ENCODE data around the gene CD6.
"Not testable (repeated sequence)": the region's sequence is repeated elsewhere in the genome, so short reads cannot be mapped to it uniquely, and the experiment has no call there.

The CD6 gene

DNA sequence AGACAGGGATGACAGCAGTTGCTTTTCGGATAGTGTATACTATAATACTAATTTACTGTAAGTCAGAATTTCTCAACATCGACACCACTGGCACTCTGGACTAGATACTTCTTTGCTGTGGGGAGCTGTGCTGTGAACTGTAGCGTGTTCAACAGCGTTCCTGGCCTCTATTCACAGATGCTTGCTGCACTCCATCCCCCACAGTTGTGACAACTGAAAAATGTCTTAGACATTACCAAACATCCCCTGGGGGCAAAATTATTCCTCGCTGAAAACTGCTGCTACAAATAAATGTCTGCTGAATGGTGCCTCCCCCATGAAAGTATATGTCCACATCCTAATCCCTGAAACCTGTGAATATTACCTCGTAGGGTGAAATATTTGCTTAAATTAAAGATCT, 12.0 kb upstream of the CD6 start:
- H3K27ac Mint-ChIP-seq, result peak overlapping the region; percentile 10
- no peak overlapping the region for H3K4me3 Mint-ChIP-seq
- H3K4me1 Mint-ChIP-seq, result no peaks in the 10 kb centered on the region

DNA sequence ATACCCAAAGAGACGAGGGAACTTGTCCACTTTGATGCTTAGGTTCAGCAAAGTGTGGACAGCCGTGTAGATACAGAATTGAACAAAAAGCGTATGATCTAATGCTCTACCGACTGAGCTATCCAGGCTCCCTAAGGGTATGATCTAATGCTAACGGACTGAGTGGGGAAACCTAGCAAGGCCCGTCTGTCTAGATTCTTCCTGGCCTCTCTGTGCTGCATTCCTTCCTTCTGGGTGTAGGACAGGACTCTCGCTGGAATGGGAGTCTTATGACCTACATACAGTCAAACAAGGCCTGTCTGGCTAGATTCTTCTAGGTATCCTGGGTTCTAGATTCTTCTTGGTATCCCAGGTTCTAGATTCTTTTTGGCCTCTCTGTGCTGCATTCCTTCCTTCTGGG, 11.1 kb upstream of the CD6 start:
- Mint-ChIP-seq H3K27me3 (no peaks in the 10 kb centered on the region), H3K4me3 (no peak overlapping the region), H3K27ac (no peak overlapping the region), H3K36me3 (no peaks in the 10 kb centered on the region), H3K4me1 (no peaks in the 10 kb centered on the region), H3K9me3 (no peaks in the 10 kb centered on the region)

More for the DNA sequence above, 12.0 kb upstream of the CD6 start:
- Mint-ChIP-seq H3K36me3 (no peaks in the 10 kb centered on the region), H3K9me3 (no peaks in the 10 kb centered on the region), H3K27me3 (no peaks in the 10 kb centered on the region)

DNA sequence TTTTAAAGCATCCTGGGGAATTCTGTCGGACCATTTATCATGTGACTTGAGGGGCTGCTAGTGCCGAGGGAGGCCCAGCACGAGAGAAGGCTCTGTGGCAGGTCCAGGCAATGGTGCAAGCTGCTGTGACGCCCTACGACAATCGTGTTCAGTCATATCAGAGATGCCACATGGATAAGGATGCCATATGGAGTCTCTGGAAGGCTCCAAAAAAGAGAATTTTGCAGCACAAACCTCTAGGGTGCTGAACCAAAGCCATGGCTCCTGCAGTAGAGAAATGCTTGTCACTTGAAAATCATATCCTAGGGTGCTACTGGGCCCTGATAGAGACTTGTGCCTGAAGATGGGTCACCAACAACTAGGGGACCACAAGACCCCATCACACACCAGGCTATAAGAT, 6.7 kb upstream of the CD6 start:
- no peak overlapping the region for H3K27ac Mint-ChIP-seq
- no peak overlapping the region for H3K4me3 Mint-ChIP-seq
- H3K27me3 Mint-ChIP-seq, result no peaks in the 10 kb centered on the region
- no peaks in the 10 kb centered on the region for H3K9me3 Mint-ChIP-seq
- H3K4me1 Mint-ChIP-seq, result no peaks in the 10 kb centered on the region
- H3K36me3 Mint-ChIP-seq, result peaks cover 2% of the 10 kb centered on the region

DNA sequence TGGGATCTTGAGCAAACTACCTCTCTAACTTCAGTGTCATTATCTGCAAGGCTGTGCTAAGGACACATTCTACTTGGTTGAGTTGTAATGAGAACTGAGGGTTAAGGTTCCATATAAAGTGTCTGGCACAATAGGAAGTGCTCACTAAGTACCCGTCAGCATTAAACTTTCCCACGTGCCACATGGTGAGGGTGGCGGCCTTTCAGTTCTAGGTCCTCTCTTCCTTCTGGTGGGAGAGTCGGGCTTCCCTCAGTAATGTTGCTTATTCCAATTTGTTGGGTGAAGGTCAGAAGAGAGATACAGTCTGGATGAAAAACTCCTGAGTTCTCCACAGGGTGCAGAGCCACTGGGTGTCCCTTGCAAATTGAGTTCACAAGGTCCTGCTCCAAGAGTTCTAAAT, 4.6 kb upstream of the CD6 start:
- Mint-ChIP-seq H3K9me3 (no peaks in the 10 kb centered on the region), H3K4me1 (peaks cover 16% of the 10 kb centered on the region), H3K27ac (no peak overlapping the region), H3K36me3 (peaks cover 2% of the 10 kb centered on the region), H3K27me3 (no peaks in the 10 kb centered on the region), H3K4me3 (no peak overlapping the region)

DNA sequence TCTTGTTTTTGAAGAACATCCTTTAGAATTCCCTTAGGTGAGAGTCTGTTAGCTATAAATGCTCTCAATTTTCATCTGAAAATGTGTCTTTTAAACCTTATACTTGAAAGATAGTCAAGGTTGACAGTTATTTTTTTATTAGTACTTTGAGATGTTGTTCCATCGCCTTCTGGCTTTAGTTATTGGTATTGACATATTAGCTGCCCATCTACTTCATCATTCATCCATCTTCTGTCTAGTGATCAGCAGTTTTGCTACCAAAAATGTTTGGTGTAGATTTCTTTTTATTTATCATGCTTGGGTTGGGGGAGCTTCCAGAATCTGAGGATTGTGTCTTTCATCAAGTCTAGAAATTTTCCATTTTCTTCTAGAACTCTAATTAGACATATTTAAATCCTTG, 3.3 kb upstream of the CD6 start:
- no peaks in the 10 kb centered on the region for H3K9me3 Mint-ChIP-seq
- no peak overlapping the region for H3K4me3 Mint-ChIP-seq
- no peak overlapping the region for H3K27ac Mint-ChIP-seq
- no peaks in the 10 kb centered on the region for H3K27me3 Mint-ChIP-seq
- peaks cover 16% of the 10 kb centered on the region for H3K4me1 Mint-ChIP-seq
- peaks cover 10% of the 10 kb centered on the region for H3K36me3 Mint-ChIP-seq

DNA sequence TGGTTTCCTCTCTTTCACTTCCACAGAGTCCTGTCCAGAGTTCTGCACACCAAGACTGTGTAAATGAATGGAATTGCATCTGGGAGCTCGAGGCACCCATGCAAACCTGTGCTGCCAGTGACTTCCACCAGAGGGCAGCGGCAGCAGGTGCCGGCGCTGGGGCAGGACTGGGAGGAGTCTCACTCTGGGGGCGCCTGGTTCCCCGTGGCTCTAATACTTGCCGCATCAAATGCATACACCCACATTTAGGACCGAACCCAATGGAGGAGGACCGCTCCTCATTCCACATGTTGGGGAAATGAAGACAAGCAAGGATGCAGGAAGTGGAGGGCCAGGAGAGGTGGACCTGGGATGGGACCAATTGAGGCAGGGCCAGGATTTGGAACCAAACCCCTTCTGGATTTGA, 1.1 kb upstream of the CD6 start:
- peak overlapping the region; percentile 99 for H3K4me3 Mint-ChIP-seq

DNA sequence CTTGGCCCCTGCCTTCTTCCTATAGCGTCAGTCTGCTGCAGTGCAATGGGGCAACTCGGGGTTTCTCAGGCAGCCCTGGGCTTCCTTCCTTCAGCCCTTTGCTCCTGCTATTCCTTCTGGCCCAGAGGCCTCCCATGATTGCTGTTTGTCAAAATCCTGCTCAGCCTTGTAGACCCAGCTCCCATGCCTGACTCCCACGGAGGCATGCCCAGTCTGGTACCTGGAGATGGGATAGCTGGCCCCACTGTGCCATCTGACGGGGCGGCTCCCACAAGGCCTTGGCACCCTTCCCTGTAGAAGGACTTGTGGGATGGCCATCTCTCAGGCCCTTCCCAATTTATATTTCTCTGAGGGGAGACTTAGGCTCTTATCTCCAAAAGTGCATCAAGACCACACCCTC, 590 bp upstream of the CD6 start:
- Mint-ChIP-seq H3K27ac (peak overlapping the region; percentile 99), H3K4me3 (peak overlapping the region; percentile 99), H3K27me3 (no peaks in the 10 kb centered on the region), H3K9me3 (no peaks in the 10 kb centered on the region), H3K36me3 (peaks cover 29% of the 10 kb centered on the region), H3K4me1 (peaks cover 21% of the 10 kb centered on the region)

More for the DNA sequence above, 1.1 kb upstream of the CD6 start:
- Mint-ChIP-seq H3K4me1 (peaks cover 20% of the 10 kb centered on the region), H3K36me3 (peaks cover 28% of the 10 kb centered on the region), H3K27me3 (no peaks in the 10 kb centered on the region), H3K9me3 (no peaks in the 10 kb centered on the region), H3K27ac (peak overlapping the region; percentile 95)

DNA sequence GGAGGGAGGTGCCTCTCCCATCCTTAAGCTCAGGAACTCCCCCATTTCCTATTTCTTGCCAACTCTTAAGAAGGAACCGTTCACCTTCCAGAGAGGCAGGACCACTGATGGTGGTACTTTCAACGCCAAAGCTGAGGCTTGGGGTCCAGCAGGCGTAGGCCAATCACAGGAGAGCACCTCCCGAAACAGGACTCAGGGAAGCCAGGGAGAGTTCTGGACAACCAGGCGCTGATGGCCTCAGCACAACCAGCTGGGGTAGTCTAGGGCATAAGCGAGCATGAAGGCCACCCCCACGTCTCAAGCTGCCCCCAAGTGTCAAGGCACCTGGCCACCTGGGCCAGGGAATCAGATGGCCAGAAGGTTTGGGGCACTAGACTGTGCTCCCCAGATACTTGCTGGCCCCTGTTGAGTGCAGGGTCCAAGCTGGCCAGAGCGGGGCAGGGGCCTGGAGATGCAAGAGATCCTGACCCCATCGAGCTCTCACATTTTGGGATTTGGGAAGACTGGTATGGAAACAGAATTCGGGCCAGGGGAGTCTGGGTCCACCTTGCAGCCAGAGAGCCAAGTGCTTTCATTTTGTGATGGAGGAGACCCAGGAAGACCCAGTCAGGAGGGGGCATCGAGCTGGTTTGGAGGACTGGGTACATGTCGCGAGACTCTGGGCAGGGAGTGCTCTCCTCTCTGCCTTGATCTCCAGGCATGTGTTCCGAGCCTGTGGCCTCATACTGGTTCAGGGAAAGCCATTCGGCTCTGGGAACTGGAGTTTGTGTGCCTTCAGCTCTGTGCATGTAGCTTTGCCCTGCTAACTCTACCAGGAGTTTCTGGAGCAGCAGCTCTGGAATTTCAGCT, 926 bp downstream of the CD6 start:
- Mint-ChIP-seq H3K4me1 (peaks cover 35% of the 10 kb centered on the region), H3K4me3 (peak overlapping the region; percentile 99), H3K27ac (peak overlapping the region; percentile 99), H3K9me3 (no peaks in the 10 kb centered on the region), H3K36me3 (peaks cover 40% of the 10 kb centered on the region), H3K27me3 (no peaks in the 10 kb centered on the region)

DNA sequence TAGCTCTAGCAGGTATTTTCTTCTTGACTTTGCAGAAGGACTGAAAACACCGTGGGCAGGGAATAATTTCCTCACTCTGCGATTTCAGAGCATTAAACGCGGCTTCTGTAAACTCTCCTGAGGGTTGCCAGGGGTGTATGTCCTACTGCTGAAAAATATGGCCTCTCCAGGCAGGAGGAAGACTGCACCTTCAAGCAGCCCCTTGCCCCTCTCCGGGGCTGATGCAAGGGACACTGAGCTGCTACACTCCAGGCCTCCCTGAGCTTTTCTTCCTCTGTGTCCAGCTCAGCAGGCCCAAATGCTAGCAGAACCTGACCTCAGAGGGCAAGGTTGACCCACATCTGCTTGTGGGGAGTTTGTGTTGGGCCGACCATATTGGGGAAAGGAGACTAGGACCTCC, 2.2 kb downstream of the CD6 start:
- Mint-ChIP-seq H3K4me1 (peaks cover 47% of the 10 kb centered on the region), H3K27ac (peak overlapping the region; percentile 99), H3K36me3 (peaks cover 47% of the 10 kb centered on the region), H3K27me3 (no peaks in the 10 kb centered on the region), H3K9me3 (no peaks in the 10 kb centered on the region), H3K4me3 (peak overlapping the region; percentile 99)

DNA sequence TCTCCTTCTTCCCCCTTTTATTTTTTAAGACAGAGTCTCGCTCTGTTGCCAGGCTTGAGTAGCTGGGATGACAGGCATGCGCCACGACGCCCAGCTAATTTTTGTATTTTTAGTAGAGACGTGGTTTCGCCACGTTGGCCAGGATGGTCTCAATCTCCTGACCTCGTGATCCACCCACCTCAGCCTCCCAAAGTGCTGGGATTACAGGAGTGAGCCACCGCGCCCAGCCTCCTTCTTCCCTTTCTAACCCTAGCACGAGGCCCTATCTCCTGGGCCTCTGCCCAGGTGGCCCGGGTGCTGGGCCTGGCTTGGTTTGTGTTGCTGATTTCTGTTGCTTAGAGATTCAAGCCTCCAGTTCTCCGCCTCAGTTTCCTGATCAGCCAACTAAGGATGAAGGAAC, 2.8 kb downstream of the CD6 start:
- Mint-ChIP-seq H3K4me1 (peaks cover 53% of the 10 kb centered on the region), H3K36me3 (peaks cover 50% of the 10 kb centered on the region), H3K4me3 (peak overlapping the region; percentile 99), H3K27ac (peak overlapping the region; percentile 99)
- not testable (repeated sequence) for H3K9me3 Mint-ChIP-seq, H3K27me3 Mint-ChIP-seq

DNA sequence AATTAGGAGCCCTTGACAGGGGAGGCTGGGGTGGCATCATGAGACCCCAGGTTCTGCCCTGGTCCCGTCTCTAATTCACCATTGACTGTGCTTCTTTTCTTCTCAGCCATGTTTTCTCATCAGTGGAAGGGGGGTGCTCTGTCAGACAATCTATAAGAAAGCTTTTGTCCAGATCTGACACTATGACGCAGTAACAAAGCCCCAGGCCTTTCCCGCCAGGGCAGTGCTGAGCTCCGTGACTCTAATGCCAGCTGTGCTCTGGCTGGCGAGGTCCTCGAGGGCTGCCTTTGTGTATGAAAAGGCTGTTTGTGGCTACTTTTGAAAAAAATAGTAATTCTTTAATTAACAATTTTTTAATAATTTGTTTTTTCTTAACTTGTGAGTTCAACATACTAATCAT, 3.2 kb downstream of the CD6 start:
- Mint-ChIP-seq H3K9me3 (no peaks in the 10 kb centered on the region), H3K4me1 (peaks cover 55% of the 10 kb centered on the region), H3K4me3 (peak overlapping the region; percentile 99), H3K36me3 (peaks cover 50% of the 10 kb centered on the region), H3K27ac (peak overlapping the region; percentile 99), H3K27me3 (no peaks in the 10 kb centered on the region)

DNA sequence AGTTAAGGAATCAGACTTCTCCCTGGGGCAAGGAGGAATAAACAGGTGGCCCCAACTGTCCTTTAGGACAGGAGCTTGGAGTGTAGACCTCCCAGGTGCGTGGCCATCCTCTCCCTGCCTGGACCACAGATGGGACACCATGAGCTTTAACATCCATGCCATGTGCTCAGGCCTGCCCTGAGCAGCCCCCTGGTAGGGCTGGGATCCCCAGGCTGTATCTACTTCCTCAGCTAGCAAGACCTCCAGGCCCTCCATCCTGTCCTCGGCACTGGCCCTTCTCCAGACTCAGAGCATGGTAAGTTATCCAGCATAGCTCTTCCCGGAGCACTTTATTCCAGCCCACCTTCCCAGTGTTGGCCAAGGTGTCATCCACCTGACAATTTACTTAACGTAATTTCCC, 5.7 kb downstream of the CD6 start:
- peak overlapping the region; percentile 99 for H3K4me3 Mint-ChIP-seq
- peaks cover 63% of the 10 kb centered on the region for H3K4me1 Mint-ChIP-seq
- no peaks in the 10 kb centered on the region for H3K9me3 Mint-ChIP-seq
- peaks cover 56% of the 10 kb centered on the region for H3K36me3 Mint-ChIP-seq
- H3K27ac Mint-ChIP-seq, result peak overlapping the region; percentile 97
- no peaks in the 10 kb centered on the region for H3K27me3 Mint-ChIP-seq

DNA sequence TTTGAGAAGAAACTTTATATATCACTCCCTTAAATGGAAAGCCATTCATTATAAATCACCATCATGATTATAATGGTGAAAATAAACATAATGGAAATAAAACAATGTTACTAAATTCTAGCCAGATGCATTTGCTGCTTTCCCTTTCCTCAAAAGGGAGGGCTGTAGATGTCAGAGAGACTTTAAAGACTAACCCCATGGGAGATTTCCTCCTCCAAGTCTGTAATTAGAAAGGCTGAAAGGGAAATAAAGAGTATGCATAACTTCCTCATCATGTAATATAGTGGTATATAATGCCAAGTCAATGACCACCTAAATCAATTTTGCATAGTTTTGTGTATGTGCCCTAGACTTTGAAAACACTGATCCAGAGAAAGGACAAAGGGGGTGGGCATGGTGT, 6.4 kb downstream of the CD6 start:
- H3K27me3 Mint-ChIP-seq, result no peaks in the 10 kb centered on the region
- peaks cover 52% of the 10 kb centered on the region for H3K36me3 Mint-ChIP-seq
- H3K27ac Mint-ChIP-seq, result peak overlapping the region; percentile 97
- peaks cover 69% of the 10 kb centered on the region for H3K4me1 Mint-ChIP-seq
- no peaks in the 10 kb centered on the region for H3K9me3 Mint-ChIP-seq
- H3K4me3 Mint-ChIP-seq, result peak overlapping the region; percentile 99

DNA sequence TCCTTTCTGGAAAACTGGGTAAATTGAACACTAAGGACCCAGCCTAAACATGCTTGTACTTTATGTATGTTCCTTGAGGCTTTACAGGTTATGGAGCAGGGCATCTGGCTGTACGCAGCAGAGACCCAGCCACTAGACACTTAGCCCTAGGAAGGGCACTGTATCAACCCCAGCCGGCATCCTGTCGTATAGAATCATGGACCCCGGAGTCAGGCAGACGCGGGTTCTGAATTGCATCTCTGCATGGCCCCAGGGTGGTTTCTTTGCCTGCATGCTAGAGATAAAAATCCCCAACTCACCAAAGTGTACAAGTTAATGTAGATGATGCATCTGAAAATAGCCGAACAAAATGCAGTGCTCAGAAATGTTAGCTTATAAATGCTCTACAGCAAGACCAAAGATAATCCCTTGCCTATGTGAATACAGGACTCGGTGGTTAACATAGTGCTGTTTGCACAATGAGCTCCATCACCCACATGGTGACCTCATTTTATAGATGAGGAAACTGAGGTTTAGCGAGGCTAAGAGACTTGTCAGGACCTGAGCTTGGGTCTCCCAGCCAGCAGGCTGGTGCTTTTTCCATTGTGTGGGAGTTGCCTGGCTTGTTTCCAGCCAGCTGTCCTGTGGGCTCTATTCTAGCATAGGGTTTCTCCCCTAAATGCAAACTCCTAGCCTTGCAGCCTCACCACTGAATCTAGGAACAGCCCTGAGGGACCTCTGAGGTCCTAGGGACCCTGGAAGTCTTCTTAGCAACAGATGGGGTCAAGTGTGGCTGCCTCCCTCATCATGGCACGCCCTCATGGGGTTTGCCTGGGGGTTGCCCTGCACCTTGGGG, 7.3 kb downstream of the CD6 start:
- Mint-ChIP-seq H3K27me3 (no peaks in the 10 kb centered on the region), H3K36me3 (peaks cover 53% of the 10 kb centered on the region), H3K9me3 (no peaks in the 10 kb centered on the region), H3K27ac (peak overlapping the region; percentile 97), H3K4me1 (peaks cover 78% of the 10 kb centered on the region), H3K4me3 (peak overlapping the region; percentile 99)

DNA sequence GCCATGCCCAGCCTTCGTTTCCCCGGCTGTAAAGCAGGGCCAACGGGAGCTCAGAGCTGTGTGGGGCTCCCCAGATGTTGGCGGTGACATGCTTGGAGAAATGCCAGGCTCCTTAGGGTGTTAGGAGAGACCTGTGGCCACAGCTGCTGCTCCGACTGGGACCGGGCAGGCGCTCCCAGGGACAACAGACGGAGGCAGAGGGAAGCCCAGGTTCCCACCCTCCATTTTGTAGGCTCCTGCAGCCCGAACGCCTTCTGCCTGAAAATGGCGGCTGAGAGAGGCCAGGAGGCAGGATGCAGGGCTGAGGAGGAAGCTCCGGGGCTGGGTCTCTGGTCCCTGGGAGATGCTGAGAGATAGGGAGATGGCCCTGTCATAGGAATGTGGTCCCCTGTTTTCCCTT, 10.0 kb downstream of the CD6 start:
- peak overlapping the region; percentile 91 for H3K27ac Mint-ChIP-seq
- no peaks in the 10 kb centered on the region for H3K27me3 Mint-ChIP-seq
- H3K4me1 Mint-ChIP-seq, result peaks cover 89% of the 10 kb centered on the region
- H3K36me3 Mint-ChIP-seq, result peaks cover 44% of the 10 kb centered on the region
- no peaks in the 10 kb centered on the region for H3K9me3 Mint-ChIP-seq
- H3K4me3 Mint-ChIP-seq, result peak overlapping the region; percentile 91

DNA sequence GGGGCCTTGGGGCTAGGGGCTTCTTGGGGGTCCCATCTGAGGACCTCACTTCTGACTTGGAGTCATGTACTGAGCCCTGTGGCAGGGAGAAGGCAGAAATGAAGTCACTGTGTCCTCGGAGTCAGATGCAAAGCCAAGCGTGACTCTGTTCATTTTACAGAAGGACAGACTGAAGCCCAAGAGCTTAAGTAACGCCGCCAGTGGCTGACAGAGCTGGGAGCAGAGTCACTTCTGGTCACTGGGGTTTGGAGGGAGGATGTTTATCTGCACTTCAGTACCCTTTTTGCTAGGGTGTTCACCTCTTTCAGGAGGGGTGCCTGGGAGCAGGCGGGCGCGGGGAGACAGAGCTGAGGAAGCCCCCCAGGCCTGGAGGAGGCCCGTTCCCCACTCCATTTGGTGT, 10.7 kb downstream of the CD6 start:
- Mint-ChIP-seq H3K4me1 (peaks cover 89% of the 10 kb centered on the region), H3K9me3 (no peaks in the 10 kb centered on the region), H3K36me3 (peaks cover 41% of the 10 kb centered on the region), H3K27me3 (no peaks in the 10 kb centered on the region), H3K27ac (peak overlapping the region; percentile 98), H3K4me3 (peak overlapping the region; percentile 91)
